Fibroblast of the aortic adventitia (primary cell): ENCODE results near the gene SOS1. TPM values are rescaled to one million over a fixed set of nuclear protein-coding genes. Genes with fewer than 3 reads are reported as not detected.
"Not testable (repeated sequence)": the region's sequence is repeated elsewhere in the genome, so short reads cannot be mapped to it uniquely, and the experiment has no call there.

Experiments
- DNase-seq: peaks from one replicate; pipeline ENCODE4 v3.0.0-alpha.2; 2010; ENCODE audit warnings: low read depth
- H3K4me3 ChIP-seq: 2 replicates; pipeline ENCODE4 v1.5.1; 2011; ENCODE audit warnings: low read depth, mild to moderate bottlenecking, control low read depth, low read length, moderate library complexity
- small RNA-seq: library from RNA; depleted of rRNA; stranded (forward); fragments of <200 nt; gene quantifications from one replicate; pipeline ENCODE3, GENCODE V24; 2012
- total RNA-seq: library from RNA; depleted of rRNA; stranded (reverse); fragments of >200 nt; gene quantifications from 2 replicates; pipeline ENCODE4 v1.2.3, GENCODE V29; 2012; ENCODE audit warnings: low replicate concordance
- TF ChIP-seq, protein P1 (sequence below): IDR thresholded peaks from 2 replicates; pipeline ENCODE4 v1.5.1; 2011; ENCODE audit warnings: mild to moderate bottlenecking, low read length, control low read depth, inconsistent platforms; ENCODE audit not compliant: insufficient read depth

Gene SOS1
- total RNA-seq, 1 donor = 27.9 TPM

- TF ChIP-seq, protein P1, sequence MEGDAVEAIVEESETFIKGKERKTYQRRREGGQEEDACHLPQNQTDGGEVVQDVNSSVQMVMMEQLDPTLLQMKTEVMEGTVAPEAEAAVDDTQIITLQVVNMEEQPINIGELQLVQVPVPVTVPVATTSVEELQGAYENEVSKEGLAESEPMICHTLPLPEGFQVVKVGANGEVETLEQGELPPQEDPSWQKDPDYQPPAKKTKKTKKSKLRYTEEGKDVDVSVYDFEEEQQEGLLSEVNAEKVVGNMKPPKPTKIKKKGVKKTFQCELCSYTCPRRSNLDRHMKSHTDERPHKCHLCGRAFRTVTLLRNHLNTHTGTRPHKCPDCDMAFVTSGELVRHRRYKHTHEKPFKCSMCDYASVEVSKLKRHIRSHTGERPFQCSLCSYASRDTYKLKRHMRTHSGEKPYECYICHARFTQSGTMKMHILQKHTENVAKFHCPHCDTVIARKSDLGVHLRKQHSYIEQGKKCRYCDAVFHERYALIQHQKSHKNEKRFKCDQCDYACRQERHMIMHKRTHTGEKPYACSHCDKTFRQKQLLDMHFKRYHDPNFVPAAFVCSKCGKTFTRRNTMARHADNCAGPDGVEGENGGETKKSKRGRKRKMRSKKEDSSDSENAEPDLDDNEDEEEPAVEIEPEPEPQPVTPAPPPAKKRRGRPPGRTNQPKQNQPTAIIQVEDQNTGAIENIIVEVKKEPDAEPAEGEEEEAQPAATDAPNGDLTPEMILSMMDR = no peak
- no peak overlapping the region for H3K4me3 ChIP-seq
- DNase-seq = no peak
Observed at GRCh38 chr2:38937548-38937947, 183.3 kb downstream of the SOS1 start.

DNA sequence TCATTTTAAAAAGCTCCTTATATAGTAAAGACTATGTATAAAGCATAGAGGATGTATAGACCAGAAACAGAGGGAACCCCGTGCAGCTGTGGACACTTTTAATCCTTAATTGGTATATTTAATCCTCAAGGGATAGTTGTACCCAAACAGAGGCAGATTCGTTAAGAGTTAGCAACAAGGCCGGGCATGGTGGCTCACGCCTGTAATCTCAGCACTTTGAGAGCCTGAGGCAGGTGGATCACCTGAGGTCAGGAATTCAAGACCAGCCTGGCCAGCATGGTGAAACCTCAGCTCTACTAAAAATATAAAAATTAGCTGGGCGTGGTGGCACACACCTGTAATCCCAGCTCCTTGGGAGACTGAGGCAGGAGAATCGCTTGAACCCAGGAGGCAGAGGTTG lies 184.3 kb downstream of the SOS1 start:
- DNase-seq, H3K4me3 ChIP-seq: not testable (repeated sequence)

- H3K4me3 ChIP-seq = no peak overlapping the region
- DNase-seq = peak; percentile 70
- TF ChIP-seq, protein P1 = no peak
Observed at GRCh38 chr2:38935568-38936172, 185.2 kb downstream of the SOS1 start.

- TF ChIP-seq, protein P1 = no peak
- no peak overlapping the region for H3K4me3 ChIP-seq
- no peak for DNase-seq
Observed at GRCh38 chr2:38934742-38935141, 186.1 kb downstream of the SOS1 start.

DNA sequence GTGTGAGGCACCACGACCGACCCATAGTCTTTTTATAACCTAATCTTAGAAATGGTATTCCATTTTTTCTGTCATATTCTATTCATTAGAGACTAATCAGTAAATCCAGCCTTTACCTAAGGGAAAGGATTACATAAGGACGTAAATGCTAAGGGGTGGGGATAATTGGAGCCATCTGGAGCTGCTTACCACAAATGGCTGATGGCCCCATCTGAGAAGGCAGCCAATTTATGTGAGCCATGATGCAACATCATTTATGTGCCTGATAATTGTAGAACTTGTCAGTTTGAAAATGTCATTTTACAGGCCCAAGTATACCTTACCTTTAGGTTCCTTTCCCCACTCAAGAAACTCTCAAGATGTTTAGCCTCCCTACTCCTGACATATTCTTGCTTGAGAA lies 187.2 kb downstream of the SOS1 start:
- H3K4me3 ChIP-seq = no peak overlapping the region
- TF ChIP-seq, protein P1 = no peak
- DNase-seq = peak; percentile 85

DNA sequence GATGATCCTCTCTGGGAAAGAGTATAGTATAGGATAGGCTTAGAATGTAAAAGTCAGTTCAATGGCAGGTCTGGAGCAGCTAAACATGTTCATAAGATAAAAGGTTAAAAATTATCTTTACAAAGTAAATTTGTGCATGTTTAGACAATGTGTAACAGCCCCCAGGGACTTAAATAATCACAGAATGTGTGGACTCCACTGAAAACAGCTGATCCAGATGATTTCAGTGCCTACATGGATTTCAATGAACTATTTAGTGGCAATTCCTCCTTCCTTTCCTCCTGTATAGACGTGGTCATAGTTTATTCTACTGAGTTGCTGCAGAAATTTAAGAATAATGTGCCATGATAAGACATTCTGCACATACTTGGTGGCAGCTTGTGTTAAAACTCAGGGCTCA lies 188.3 kb downstream of the SOS1 start:
- TF ChIP-seq, protein P1 = no peak
- H3K4me3 ChIP-seq = no peak overlapping the region
- peak; percentile 44 for DNase-seq

Small RNA genes within 50 kb of the gene (small RNA-seq; reads per million reads assigned to genes)
- gene HSPE1P13 = not detected
- not detected for gene RF00019
- not detected for gene RN7SL96P
- not detected for gene RNU6-198P

Other genes with a start within 250 kb of the SOS1 start
- 25.0 and 69.4 TPM in 2 replicates for gene DHX57, start 245.1 kb downstream of the SOS1 start, total RNA-seq
- gene MORN2, start 245.1 kb downstream of the SOS1 start, total RNA-seq = 25.3 and 34.7 TPM in 2 replicates
- gene ARHGEF33, start 231.2 kb downstream of the SOS1 start, total RNA-seq = 0.25 and 0.54 TPM in 2 replicates
- gene CDKL4, start 122.9 kb upstream of the SOS1 start, total RNA-seq = 0.90 and 10.4 TPM in 2 replicates